ENCODE results near the gene C17orf107.

C17orf107 gene

GRCh38 chr17:4932756-4933155 lies 33.4 kb downstream of the C17orf107 start:
- no peak overlapping the region for H3K4me3 ChIP-seq (ENCODE audit: low read length)
- TF ChIP-seq CTCF (conservative IDR thresholded peaks at IDR 0.05; ENCODE audit: low read depth, low read length) = no peak
- DNase-seq (ENCODE audit: low read depth) = no peak

GRCh38 chr17:4933646-4934045 lies 34.3 kb downstream of the C17orf107 start:
- no peak overlapping the region for H3K4me3 ChIP-seq (ENCODE audit: low read length)
- TF ChIP-seq CTCF (conservative IDR thresholded peaks at IDR 0.05; ENCODE audit: low read depth, low read length) = no peak
- DNase-seq (ENCODE audit: low read depth) = no peak

GRCh38 chr17:4934173-4934979 lies 35.0 kb downstream of the C17orf107 start:
- TF ChIP-seq CTCF (conservative IDR thresholded peaks at IDR 0.05; ENCODE audit: low read depth, low read length) = peak; percentile 51
- H3K4me3 ChIP-seq (ENCODE audit: low read length) = no peak overlapping the region

GRCh38 chr17:4935650-4936049 lies 36.3 kb downstream of the C17orf107 start:
- DNase-seq (ENCODE audit: low read depth) = no peak
- no peak for TF ChIP-seq CTCF (conservative IDR thresholded peaks at IDR 0.05; ENCODE audit: low read depth, low read length)
- H3K4me3 ChIP-seq (ENCODE audit: low read length) = no peak overlapping the region

More at GRCh38 chr17:4934173-4934979, 35.0 kb downstream of the C17orf107 start:
- DNase-seq (ENCODE audit: low read depth) = no peak

GRCh38 chr17:4936436-4936835 lies 37.1 kb downstream of the C17orf107 start:
- no peak for TF ChIP-seq CTCF (conservative IDR thresholded peaks at IDR 0.05; ENCODE audit: low read depth, low read length)
- DNase-seq (ENCODE audit: low read depth) = no peak
- H3K4me3 ChIP-seq (ENCODE audit: low read length) = no peak overlapping the region

GRCh38 chr17:4937553-4937952 lies 38.2 kb downstream of the C17orf107 start:
- TF ChIP-seq CTCF (conservative IDR thresholded peaks at IDR 0.05; ENCODE audit: low read depth, low read length) = no peak
- H3K4me3 ChIP-seq (ENCODE audit: low read length) = no peak overlapping the region
- no peak for DNase-seq (ENCODE audit: low read depth)

GRCh38 chr17:4938069-4938491 lies 38.7 kb downstream of the C17orf107 start:
- no peak overlapping the region for H3K4me3 ChIP-seq (ENCODE audit: low read length)
- no peak for TF ChIP-seq CTCF (conservative IDR thresholded peaks at IDR 0.05; ENCODE audit: low read depth, low read length)
- DNase-seq (ENCODE audit: low read depth) = no peak
